ENCODE results near the gene AQP12B. TPM values are rescaled to one million over a fixed set of nuclear protein-coding genes. Genes with fewer than 3 reads are reported as not detected.

AQP12B gene
- total and polyA plus RNA-seq, 4 donors, result not detected

DNA sequence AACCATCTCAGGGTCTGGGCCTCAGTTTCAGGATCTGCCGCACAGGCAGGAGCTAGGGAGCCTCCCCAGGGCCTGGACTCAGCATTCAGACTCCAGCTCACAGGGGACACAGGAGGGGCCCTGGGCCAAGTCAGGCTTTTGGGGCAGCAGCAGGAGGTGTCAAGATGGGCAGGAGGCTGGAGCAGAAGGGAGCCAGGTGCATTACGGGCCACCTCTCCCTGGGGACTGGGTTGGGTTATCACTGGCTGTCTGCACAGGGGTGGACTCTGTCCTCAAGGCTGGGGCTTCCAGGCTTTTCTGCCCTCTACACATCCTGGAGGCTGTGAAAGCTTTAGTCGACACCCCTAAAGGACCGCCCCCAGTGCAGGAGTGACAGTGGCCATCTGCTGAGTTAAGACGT, 29.0 kb upstream of the AQP12B start:
- TF ChIP-seq, protein P1, sequence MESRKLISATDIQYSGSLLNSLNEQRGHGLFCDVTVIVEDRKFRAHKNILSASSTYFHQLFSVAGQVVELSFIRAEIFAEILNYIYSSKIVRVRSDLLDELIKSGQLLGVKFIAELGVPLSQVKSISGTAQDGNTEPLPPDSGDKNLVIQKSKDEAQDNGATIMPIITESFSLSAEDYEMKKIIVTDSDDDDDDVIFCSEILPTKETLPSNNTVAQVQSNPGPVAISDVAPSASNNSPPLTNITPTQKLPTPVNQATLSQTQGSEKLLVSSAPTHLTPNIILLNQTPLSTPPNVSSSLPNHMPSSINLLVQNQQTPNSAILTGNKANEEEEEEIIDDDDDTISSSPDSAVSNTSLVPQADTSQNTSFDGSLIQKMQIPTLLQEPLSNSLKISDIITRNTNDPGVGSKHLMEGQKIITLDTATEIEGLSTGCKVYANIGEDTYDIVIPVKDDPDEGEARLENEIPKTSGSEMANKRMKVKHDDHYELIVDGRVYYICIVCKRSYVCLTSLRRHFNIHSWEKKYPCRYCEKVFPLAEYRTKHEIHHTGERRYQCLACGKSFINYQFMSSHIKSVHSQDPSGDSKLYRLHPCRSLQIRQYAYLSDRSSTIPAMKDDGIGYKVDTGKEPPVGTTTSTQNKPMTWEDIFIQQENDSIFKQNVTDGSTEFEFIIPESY (IDR thresholded peaks at IDR 0.05), result no peak
- no peak for TF ChIP-seq JUND (IDR thresholded peaks at IDR 0.05)
- TF ChIP-seq, protein P2, sequence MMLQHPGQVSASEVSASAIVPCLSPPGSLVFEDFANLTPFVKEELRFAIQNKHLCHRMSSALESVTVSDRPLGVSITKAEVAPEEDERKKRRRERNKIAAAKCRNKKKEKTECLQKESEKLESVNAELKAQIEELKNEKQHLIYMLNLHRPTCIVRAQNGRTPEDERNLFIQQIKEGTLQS (IDR thresholded peaks at IDR 0.05), result no peak
- TF ChIP-seq, protein P3, sequence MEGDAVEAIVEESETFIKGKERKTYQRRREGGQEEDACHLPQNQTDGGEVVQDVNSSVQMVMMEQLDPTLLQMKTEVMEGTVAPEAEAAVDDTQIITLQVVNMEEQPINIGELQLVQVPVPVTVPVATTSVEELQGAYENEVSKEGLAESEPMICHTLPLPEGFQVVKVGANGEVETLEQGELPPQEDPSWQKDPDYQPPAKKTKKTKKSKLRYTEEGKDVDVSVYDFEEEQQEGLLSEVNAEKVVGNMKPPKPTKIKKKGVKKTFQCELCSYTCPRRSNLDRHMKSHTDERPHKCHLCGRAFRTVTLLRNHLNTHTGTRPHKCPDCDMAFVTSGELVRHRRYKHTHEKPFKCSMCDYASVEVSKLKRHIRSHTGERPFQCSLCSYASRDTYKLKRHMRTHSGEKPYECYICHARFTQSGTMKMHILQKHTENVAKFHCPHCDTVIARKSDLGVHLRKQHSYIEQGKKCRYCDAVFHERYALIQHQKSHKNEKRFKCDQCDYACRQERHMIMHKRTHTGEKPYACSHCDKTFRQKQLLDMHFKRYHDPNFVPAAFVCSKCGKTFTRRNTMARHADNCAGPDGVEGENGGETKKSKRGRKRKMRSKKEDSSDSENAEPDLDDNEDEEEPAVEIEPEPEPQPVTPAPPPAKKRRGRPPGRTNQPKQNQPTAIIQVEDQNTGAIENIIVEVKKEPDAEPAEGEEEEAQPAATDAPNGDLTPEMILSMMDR (IDR thresholded peaks at IDR 0.05; ENCODE audit: low read depth, low read length, missing input control), result no peak
- no peak for TF ChIP-seq GABPA (IDR thresholded peaks at IDR 0.05 in 1 of 2, conservative IDR thresholded peaks at IDR 0.05 in 1 of 2)
- TF ChIP-seq, protein P4, sequence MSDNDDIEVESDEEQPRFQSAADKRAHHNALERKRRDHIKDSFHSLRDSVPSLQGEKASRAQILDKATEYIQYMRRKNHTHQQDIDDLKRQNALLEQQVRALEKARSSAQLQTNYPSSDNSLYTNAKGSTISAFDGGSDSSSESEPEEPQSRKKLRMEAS (IDR thresholded peaks at IDR 0.05), result no peak
- no peak for TF ChIP-seq EGR1 (IDR thresholded peaks at IDR 0.05; ENCODE audit: low read depth in 2 of 2)
- TF ChIP-seq YY1 (IDR thresholded peaks at IDR 0.05), result no peak
- no peak for TF ChIP-seq FOXA1 (IDR thresholded peaks at IDR 0.05)
- TF ChIP-seq TAF1 (conservative IDR thresholded peaks at IDR 0.05), result no peak
- TF ChIP-seq RXRA (IDR thresholded peaks at IDR 0.05), result no peak
- no peak for TF ChIP-seq SP1 (IDR thresholded peaks at IDR 0.05)
- no peak for TF ChIP-seq FOXA2 (IDR thresholded peaks at IDR 0.05)
- no peak for TF ChIP-seq RAD21 (IDR thresholded peaks at IDR 0.05)
- no peak for TF ChIP-seq HNF4A (conservative IDR thresholded peaks at IDR 0.05)
- H3K9ac ChIP-seq (ENCODE audit: low read depth in 1 of 2, low read length in 2 of 2), result no peak overlapping the region
- H3K4me1 ChIP-seq (ENCODE audit: control insufficient read depth in 4 of 4, insufficient read depth in 4 of 4, low read length in 3 of 4), result no peaks in the 10 kb centered on the region
- WGBS, result 79% methylated on average over 5 of the region's 5 CpGs
- H3K9me3 ChIP-seq (ENCODE audit: control insufficient read depth in 4 of 4, low read length in 3 of 4), result no peaks in the 10 kb centered on the region
- no peak for DNase-seq (ENCODE audit: low spot score)
- H3K27me3 ChIP-seq (ENCODE audit: control insufficient read depth in 4 of 4, insufficient read depth in 4 of 4, low read length in 3 of 4), result peaks cover 0 to 3% (median 0%) of the 10 kb centered on the region in 4 donors
- H3K36me3 ChIP-seq (ENCODE audit: control insufficient read depth in 4 of 4, insufficient read depth in 3 of 4, low read depth in 1 of 4, low read length in 3 of 4), result no peaks in the 10 kb centered on the region
- H3K4me3 ChIP-seq (ENCODE audit: low read depth in 1 of 3, low read length in 3 of 3), result no peak overlapping the region
- H3K27ac ChIP-seq (ENCODE audit: low read depth in 1 of 2, low read length in 2 of 2), result no peak overlapping the region

DNA sequence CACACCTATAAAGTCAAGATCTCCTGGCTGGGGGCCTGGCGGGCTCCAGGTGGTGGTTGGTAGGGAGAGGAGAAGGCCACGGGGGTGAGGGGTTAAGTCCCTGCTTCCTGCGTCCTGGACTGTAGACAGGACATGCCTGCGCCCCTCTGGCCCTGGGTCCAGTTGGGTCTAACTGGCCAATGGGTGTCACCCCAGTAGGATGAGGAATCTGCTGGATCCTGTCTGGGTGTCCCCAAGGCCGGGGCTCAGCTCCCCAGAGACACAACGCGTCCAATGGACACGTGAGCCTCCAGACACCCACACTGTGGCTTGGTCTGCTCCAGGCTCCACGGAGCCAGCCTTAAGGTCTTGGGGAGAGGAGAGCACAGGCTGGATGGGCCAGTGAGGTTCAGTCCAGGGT, 28.6 kb upstream of the AQP12B start:
- Histone ChIP-seq H3K4me3 (ENCODE audit: low read depth in 1 of 3, low read length in 3 of 3) (no peak overlapping the region), H3K27me3 (ENCODE audit: control insufficient read depth in 4 of 4, insufficient read depth in 4 of 4, low read length in 3 of 4) (peaks cover 0 to 3% (median 0%) of the 10 kb centered on the region in 4 donors), H3K9me3 (ENCODE audit: control insufficient read depth in 4 of 4, low read length in 3 of 4) (no peaks in the 10 kb centered on the region), H3K36me3 (ENCODE audit: control insufficient read depth in 4 of 4, insufficient read depth in 3 of 4, low read depth in 1 of 4, low read length in 3 of 4) (no peaks in the 10 kb centered on the region), H3K9ac (ENCODE audit: low read depth in 1 of 2, low read length in 2 of 2) (no peak overlapping the region), H3K27ac (ENCODE audit: low read depth in 1 of 2, low read length in 2 of 2) (no peak overlapping the region), H3K4me1 (ENCODE audit: control insufficient read depth in 4 of 4, insufficient read depth in 4 of 4, low read length in 3 of 4) (no peaks in the 10 kb centered on the region)
- no peak for DNase-seq (ENCODE audit: low spot score)
- no peak for TF ChIP-seq NR2F2 (IDR thresholded peaks at IDR 0.05)
- TF ChIP-seq, protein P1 (IDR thresholded peaks at IDR 0.05), result no peak
- no peak for TF ChIP-seq FOXA1 (IDR thresholded peaks at IDR 0.05)
- TF ChIP-seq GABPA (IDR thresholded peaks at IDR 0.05 in 1 of 2, conservative IDR thresholded peaks at IDR 0.05 in 1 of 2), result no peak
- TF ChIP-seq YY1 (IDR thresholded peaks at IDR 0.05), result no peak
- TF ChIP-seq, protein P5, sequence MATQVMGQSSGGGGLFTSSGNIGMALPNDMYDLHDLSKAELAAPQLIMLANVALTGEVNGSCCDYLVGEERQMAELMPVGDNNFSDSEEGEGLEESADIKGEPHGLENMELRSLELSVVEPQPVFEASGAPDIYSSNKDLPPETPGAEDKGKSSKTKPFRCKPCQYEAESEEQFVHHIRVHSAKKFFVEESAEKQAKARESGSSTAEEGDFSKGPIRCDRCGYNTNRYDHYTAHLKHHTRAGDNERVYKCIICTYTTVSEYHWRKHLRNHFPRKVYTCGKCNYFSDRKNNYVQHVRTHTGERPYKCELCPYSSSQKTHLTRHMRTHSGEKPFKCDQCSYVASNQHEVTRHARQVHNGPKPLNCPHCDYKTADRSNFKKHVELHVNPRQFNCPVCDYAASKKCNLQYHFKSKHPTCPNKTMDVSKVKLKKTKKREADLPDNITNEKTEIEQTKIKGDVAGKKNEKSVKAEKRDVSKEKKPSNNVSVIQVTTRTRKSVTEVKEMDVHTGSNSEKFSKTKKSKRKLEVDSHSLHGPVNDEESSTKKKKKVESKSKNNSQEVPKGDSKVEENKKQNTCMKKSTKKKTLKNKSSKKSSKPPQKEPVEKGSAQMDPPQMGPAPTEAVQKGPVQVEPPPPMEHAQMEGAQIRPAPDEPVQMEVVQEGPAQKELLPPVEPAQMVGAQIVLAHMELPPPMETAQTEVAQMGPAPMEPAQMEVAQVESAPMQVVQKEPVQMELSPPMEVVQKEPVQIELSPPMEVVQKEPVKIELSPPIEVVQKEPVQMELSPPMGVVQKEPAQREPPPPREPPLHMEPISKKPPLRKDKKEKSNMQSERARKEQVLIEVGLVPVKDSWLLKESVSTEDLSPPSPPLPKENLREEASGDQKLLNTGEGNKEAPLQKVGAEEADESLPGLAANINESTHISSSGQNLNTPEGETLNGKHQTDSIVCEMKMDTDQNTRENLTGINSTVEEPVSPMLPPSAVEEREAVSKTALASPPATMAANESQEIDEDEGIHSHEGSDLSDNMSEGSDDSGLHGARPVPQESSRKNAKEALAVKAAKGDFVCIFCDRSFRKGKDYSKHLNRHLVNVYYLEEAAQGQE (IDR thresholded peaks at IDR 0.05), result no peak
- no peak for TF ChIP-seq HNF4G (IDR thresholded peaks at IDR 0.05)
- 94% methylated on average over 9 of the region's 9 CpGs for WGBS

Measured in liver (tissue), 9 donors.